OCI-LY7 (cell line): ENCODE data around the gene ETV5. TPM values are rescaled to one million over a fixed set of nuclear protein-coding genes. Genes with fewer than 3 reads are reported as not detected.

Source experiments
- BruUV-seq: library from RNA; stranded (reverse); fragments of 400-500 nt; replicated peaks from 2 replicates; lab custom pipeline; 2021; lab: Mats Ljungman, UMichigan
- CTCF ChIA-PET: fragments of 300-600 bp; sonication (Branson Sonifier 250); formaldehyde crosslinking; loops from one replicate; lab custom pipeline; 2022; ENCODE audit warnings: antibody characterized with exemption; ENCODE audit not compliant: unreplicated experiment; lab: Charles Lee
- POLR2A ChIA-PET: fragments of 300-600 bp; sonication (Branson Sonifier 250); formaldehyde crosslinking; loops from one replicate; lab custom pipeline; 2022; ENCODE audit warnings: antibody characterized with exemption; lab: Charles Lee
- DNase-seq: peaks from one replicate; pipeline ENCODE4 v3.0.0-alpha.2; 2015; ENCODE audit warnings: low spot score
- H2AFZ ChIP-seq: fragments of 200-600 bp; sonication (generic), shearing (Covaris generic); 2 replicates; pipeline ENCODE4 v1.6.1; 2014; ENCODE audit warnings: mild to moderate bottlenecking, antibody characterized with exemption, low read length, moderate library complexity
- H3K27ac ChIP-seq: fragments of 200-600 bp; sonication (generic); 2 replicates; pipeline ENCODE4 v1.5.1; 2014; ENCODE audit warnings: mixed run types, low read depth, mild to moderate bottlenecking, moderate library complexity, low read length, inconsistent platforms; ENCODE audit not compliant: poor library complexity, severe bottlenecking
- H3K36me3 ChIP-seq: fragments of 200-600 bp; sonication (generic); 2 replicates; pipeline ENCODE4 v1.6.1; 2014; ENCODE audit warnings: mild to moderate bottlenecking, antibody characterized with exemption, low read length, moderate library complexity, mixed read lengths; ENCODE audit not compliant: insufficient read depth
- H3K4me1 ChIP-seq: fragments of 200-600 bp; sonication (generic); 2 replicates; pipeline ENCODE4 v1.5.1; 2014; ENCODE audit warnings: mild to moderate bottlenecking, low read length; ENCODE audit not compliant: insufficient read depth, poor library complexity, severe bottlenecking
- H3K4me2 ChIP-seq: fragments of 200-600 bp; sonication (generic); 2 replicates; pipeline ENCODE4 v1.6.1; 2014; ENCODE audit warnings: mild to moderate bottlenecking, low read length
- H3K4me3 ChIP-seq: fragments of 200-600 bp; sonication (generic); 2 replicates; pipeline ENCODE4 v1.5.1; 2014; ENCODE audit warnings: mild to moderate bottlenecking, low read depth, low read length; ENCODE audit not compliant: poor library complexity, severe bottlenecking
- H3K79me2 ChIP-seq: fragments of 200-600 bp; sonication (generic); 2 replicates; pipeline ENCODE4 v1.6.1; 2016; ENCODE audit warnings: low read depth, mild to moderate bottlenecking, low read length, moderate library complexity, mixed read lengths; ENCODE audit not compliant: insufficient read depth
- H3K9me2 ChIP-seq: fragments of 200-600 bp; sonication (generic); 2 replicates; pipeline ENCODE4 v1.6.1; 2016; ENCODE audit warnings: mild to moderate bottlenecking, low read length, mixed read lengths; ENCODE audit not compliant: insufficient read depth
- H3K9me3 ChIP-seq: fragments of 200-600 bp; sonication (generic); 2 replicates; pipeline ENCODE4 v1.6.1; 2014; ENCODE audit warnings: mild to moderate bottlenecking, mixed run types, low read length, mixed read lengths
- H4K20me1 ChIP-seq: fragments of 200-600 bp; sonication (generic); 2 replicates; pipeline ENCODE4 v1.6.1; 2014; ENCODE audit warnings: mild to moderate bottlenecking, antibody characterized with exemption, low read length, moderate library complexity, mixed read lengths; ENCODE audit not compliant: insufficient read depth
- CTCF ChIP-seq: fragments of 200-600 bp; sonication (generic); conservative IDR thresholded peaks from 2 replicates; pipeline ENCODE4 v1.5.1; 2014; ENCODE audit warnings: mild to moderate bottlenecking, antibody characterized with exemption, low read length, moderate library complexity, mixed read lengths
- EZH2phosphoT487 ChIP-seq: fragments of 200-600 bp; sonication (generic); IDR thresholded peaks from 2 replicates; pipeline ENCODE4 v1.6.1; 2018; ENCODE audit warnings: low read depth, borderline replicate concordance, mild to moderate bottlenecking, mixed run types, antibody characterized with exemption, low read length, moderate library complexity, mixed read lengths
- intact Hi-C: fragments of 100-400 bp; cut with micrococcal nuclease; formaldehyde crosslinking; loops from one replicate; pipeline ENCODE4 v1.10.0; 2022; ENCODE audit not compliant: unreplicated experiment
- total RNA-seq, 2 experiments: library from RNA; depleted of rRNA in 1 of 2; stranded (reverse); fragments of >200 nt in 1 of 2; shearing (Covaris generic) in 1 of 2; gene quantifications; 2 replicates each; pipeline ENCODE4 v1.2.3, GENCODE V29; 2014 to 2022

ETV5 gene
- total RNA-seq, 2 experiments from 2014 or later, result 0.85 to 1.1 TPM

GRCh38 chr3:186105543-186105942 lies 3.3 kb downstream of the ETV5 start:
- H3K36me3 ChIP-seq, result no peaks in the 10 kb centered on the region
- ChIA-PET POLR2A (no interaction called here), CTCF (no interaction called here)
- BruUV-seq, result no TSS peak
- no peak overlapping the region for H2AFZ ChIP-seq
- H3K4me3 ChIP-seq, result no peak overlapping the region
- no peaks in the 10 kb centered on the region for H3K79me2 ChIP-seq
- TF ChIP-seq CTCF, result no peak
- no peak for TF ChIP-seq EZH2phosphoT487
- no peak overlapping the region for H3K4me2 ChIP-seq
- H4K20me1 ChIP-seq, result no peaks in the 10 kb centered on the region
- H3K9me2 ChIP-seq, result no peaks in the 10 kb centered on the region
- intact Hi-C loops, result loop anchor here (10.0 kb wide), 1 partner anchor 121 kb away; no protein-coding TSS in a partner anchor
- no peak overlapping the region for H3K27ac ChIP-seq
- H3K9me3 ChIP-seq, result no peaks in the 10 kb centered on the region
- H3K4me1 ChIP-seq, result peaks cover 21% of the 10 kb centered on the region
- DNase-seq, result no peak

GRCh38 chr3:186102687-186103086 lies 6.2 kb downstream of the ETV5 start:
- H3K36me3 ChIP-seq, result no peaks in the 10 kb centered on the region
- H3K9me3 ChIP-seq, result no peaks in the 10 kb centered on the region
- TF ChIP-seq CTCF (no peak), EZH2phosphoT487 (no peak)
- H3K4me1 ChIP-seq, result peaks cover 3% of the 10 kb centered on the region
- CTCF ChIA-PET, result interaction anchor here (0.6 kb wide), 1 partner anchor 28 kb away, joined by 3 read pairs; no protein-coding TSS in a partner anchor
- no peaks in the 10 kb centered on the region for H4K20me1 ChIP-seq
- POLR2A ChIA-PET, result interaction anchor here (0.7 to 1.6 kb wide), 2 partner anchors 22 to 460 kb away, joined by 3 to 6 read pairs; no protein-coding TSS in a partner anchor
- intact Hi-C loops, result loop anchor here (10.0 kb wide), 1 partner anchor 118 kb away; no protein-coding TSS in a partner anchor
- no peak for DNase-seq
- H3K27ac ChIP-seq, result no peak overlapping the region
- no peak overlapping the region for H3K4me3 ChIP-seq
- no peak overlapping the region for H2AFZ ChIP-seq
- no peaks in the 10 kb centered on the region for H3K79me2 ChIP-seq
- no TSS peak for BruUV-seq
- no peaks in the 10 kb centered on the region for H3K9me2 ChIP-seq
- no peak overlapping the region for H3K4me2 ChIP-seq

- CTCF ChIA-PET, result no interaction called here
- TF ChIP-seq EZH2phosphoT487, result no peak
- TF ChIP-seq CTCF, result no peak
- Histone ChIP-seq H3K4me3 (no peak overlapping the region), H3K4me1 (no peaks in the 10 kb centered on the region), H3K36me3 (no peaks in the 10 kb centered on the region), H3K79me2 (no peaks in the 10 kb centered on the region), H3K9me3 (no peaks in the 10 kb centered on the region), H3K4me2 (no peak overlapping the region), H4K20me1 (no peaks in the 10 kb centered on the region), H2AFZ (no peak overlapping the region), H3K9me2 (no peaks in the 10 kb centered on the region), H3K27ac (no peak overlapping the region)
- no peak for DNase-seq
- intact Hi-C loops, result loop anchor here (10.0 kb wide), 1 partner anchor 116 kb away; no protein-coding TSS in a partner anchor
- BruUV-seq, result no TSS peak
- POLR2A ChIA-PET, result no interaction called here
These were observed 8.5 kb downstream of the ETV5 start for GRCh38 chr3:186100398-186100797.
